PC-9 (cell line): ENCODE data around the gene UGT2A1.

Experiments
- CTCF ChIP-seq: fragments of 200-600 bp; sonication (generic); conservative IDR thresholded peaks from 2 replicates; pipeline ENCODE4 v1.6.1; 2017; ENCODE audit warnings: mixed run types, antibody characterized with exemption, mild to moderate bottlenecking, moderate library complexity
- EZH2 ChIP-seq: fragments of 200-600 bp; sonication (generic); IDR thresholded peaks from 2 replicates; pipeline ENCODE4 v1.8.0; 2017; ENCODE audit warnings: antibody characterized with exemption, low read depth

- TF ChIP-seq CTCF, result no peak
- TF ChIP-seq EZH2, result no peak
These were observed 106.8 kb downstream of the UGT2A1 start for GRCh38 chr4:69546134-69546765.
